Memory B cell (primary cell): Measurements from ENCODE around the gene MOCS3.
"Not testable (repeated sequence)": the region's sequence is repeated elsewhere in the genome, so short reads cannot be mapped to it uniquely, and the experiment has no call there.

Experiments
- ATAC-seq: fragments of 150-1000 bp; cut with Tn5 transposase; 2 replicates; pipeline ENCODE4 v1.10.0; 2021; ENCODE audit warnings: low read depth, mild to moderate bottlenecking, moderate library complexity
- DNase-seq, 2 donors: peaks; one replicate each; pipeline ENCODE4 v3.0.0; 2022; ENCODE audit warnings: low spot score in 2 of 2
- H3K27ac Mint-ChIP-seq: one replicate; pipeline ENCODE4 v1.8.0; 2022; ENCODE audit warnings: mild to moderate bottlenecking, moderate library complexity, mixed read lengths
- H3K27me3 Mint-ChIP-seq: one replicate; pipeline ENCODE4 v1.8.0; 2022; ENCODE audit warnings: mixed read lengths
- H3K36me3 Mint-ChIP-seq: one replicate; pipeline ENCODE4 v1.8.0; 2022; ENCODE audit warnings: mild to moderate bottlenecking, mixed read lengths
- H3K4me1 Mint-ChIP-seq: one replicate; pipeline ENCODE4 v1.8.0; 2022; ENCODE audit warnings: mixed read lengths
- H3K4me3 Mint-ChIP-seq: one replicate; pipeline ENCODE4 v1.8.0; 2022; ENCODE audit warnings: mild to moderate bottlenecking, moderate library complexity, mixed read lengths
- H3K9me3 Mint-ChIP-seq: one replicate; pipeline ENCODE4 v1.8.0; 2022; ENCODE audit warnings: mixed read lengths

The MOCS3 gene

DNA sequence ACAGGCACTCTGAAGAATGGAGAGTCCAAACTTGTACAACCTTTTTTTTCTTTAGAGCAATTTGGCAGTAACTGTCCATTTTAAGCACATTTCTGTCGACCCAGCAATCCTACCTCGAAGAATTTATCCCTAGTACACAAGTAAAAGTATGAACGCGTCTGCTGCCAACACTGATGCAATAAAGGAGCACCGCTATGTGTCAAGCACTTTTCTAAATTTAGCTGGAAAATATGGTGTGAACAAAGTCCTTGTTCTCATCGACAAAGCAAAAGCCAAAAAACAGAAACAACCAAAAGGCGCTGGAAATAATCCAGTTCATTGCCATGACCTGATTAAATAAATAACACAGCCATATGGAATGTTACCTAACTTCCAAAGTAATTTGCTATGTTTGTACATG lies 1.3 kb upstream of the MOCS3 start:
- Mint-ChIP-seq H3K4me3 (peak overlapping the region; percentile 91), H3K27me3 (no peaks in the 10 kb centered on the region), H3K9me3 (no peaks in the 10 kb centered on the region), H3K4me1 (peaks cover 14% of the 10 kb centered on the region), H3K27ac (peak overlapping the region; percentile 100), H3K36me3 (peaks cover 11% of the 10 kb centered on the region)
- DNase-seq (no peak), ATAC-seq (no peak)

DNA sequence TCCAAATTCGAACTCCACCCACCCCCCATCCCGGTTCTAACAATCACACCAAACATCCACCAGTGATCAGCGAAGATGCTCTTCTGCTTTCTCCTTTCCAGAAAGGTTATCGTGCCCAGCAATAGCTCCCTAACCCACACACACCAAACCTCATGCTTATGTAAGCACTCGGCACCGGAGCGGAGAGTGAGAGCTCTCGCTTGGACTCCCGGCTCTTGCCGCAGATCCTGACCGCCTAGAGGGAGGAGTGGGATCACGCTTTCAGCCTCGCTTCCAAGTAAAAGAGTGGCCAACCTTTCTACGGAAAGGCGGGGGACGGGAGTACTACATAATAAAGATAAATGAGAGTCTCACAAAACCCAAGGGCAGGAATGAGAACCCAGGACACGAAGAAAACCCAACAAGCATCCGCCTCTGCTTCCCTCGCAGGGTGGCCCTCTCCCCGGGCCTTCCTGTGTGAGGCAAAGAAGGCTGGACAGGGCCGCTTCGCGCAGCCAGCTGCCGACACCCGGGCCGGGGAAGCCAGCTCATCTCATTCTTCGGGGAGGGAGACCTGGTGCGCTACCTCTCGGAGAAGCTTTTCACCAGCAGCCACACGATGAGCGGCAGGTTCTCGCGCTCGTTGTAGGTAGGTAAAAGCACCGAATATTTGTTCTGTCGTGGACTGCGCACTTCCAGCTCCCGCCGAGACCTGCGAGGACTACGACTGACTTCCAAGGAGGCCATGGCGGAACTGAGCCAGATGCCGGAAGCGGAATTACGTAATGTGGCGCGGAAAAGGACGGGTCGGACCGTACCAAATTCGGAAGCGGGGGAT lies 612 bp upstream of the MOCS3 start, which contains the start of gene DPM1:
Gene DPM1, minus strand, starts transcription at position 735 of the 817 bp plus-strand sequence. Its CDS starts 9 bp downstream, at position 726.
- DNase-seq: peak; percentile 16 to 88
- peak within 1 kb of the TSS; percentile 91 for H3K4me3 Mint-ChIP-seq
- H3K4me1 Mint-ChIP-seq: peaks cover 14% of the 10 kb centered on the region
- H3K9me3 Mint-ChIP-seq: no peaks in the 10 kb centered on the region
- H3K27me3 Mint-ChIP-seq: no peaks in the 10 kb centered on the region
- peak within 1 kb of the TSS; percentile 100 for H3K27ac Mint-ChIP-seq
- H3K36me3 Mint-ChIP-seq: peaks cover 13% of the 10 kb centered on the region
- ATAC-seq: peak; percentile 79

DNA sequence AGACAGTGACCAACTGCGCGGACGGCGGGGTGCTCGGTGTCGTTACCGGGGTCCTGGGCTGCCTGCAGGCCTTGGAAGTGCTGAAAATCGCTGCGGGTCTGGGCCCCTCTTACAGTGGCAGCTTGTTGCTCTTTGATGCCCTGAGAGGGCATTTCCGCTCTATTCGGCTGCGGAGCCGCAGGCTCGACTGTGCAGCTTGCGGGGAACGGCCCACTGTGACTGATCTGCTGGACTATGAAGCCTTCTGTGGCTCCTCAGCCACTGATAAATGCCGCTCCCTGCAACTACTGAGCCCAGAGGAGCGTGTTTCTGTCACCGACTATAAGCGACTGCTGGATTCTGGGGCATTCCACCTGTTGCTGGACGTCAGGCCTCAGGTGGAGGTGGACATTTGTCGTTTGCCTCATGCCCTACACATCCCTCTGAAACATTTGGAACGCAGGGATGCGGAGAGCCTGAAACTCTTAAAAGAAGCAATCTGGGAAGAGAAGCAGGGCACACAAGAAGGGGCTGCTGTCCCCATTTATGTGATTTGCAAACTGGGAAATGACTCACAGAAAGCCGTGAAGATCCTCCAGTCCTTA lies 1.0 kb downstream of the MOCS3 start:
- Mint-ChIP-seq H3K4me1 (peaks cover 14% of the 10 kb centered on the region), H3K27me3 (no peaks in the 10 kb centered on the region), H3K27ac (peak overlapping the region; percentile 100), H3K4me3 (peak overlapping the region; percentile 91), H3K9me3 (no peaks in the 10 kb centered on the region), H3K36me3 (peaks cover 12% of the 10 kb centered on the region)
- DNase-seq (no peak), ATAC-seq (no peak)

DNA sequence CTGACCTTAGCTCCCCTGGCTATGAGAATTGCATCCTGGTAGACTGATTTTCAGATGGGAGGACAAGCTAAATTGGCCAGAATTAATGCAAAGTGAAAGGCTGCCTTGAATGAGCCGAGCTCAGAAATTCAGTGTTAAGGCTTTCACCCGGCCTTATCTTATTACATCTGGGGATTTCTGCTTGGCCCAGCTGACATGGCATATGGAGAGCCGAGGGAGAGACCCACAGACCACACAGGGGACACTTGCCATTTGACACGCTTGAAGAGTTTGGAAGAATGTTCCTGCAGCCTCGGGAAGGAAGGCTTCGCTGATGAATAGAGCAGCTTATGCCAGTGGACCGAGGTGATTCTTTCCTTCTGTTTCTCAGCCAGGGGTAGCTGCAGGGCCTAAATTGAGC lies 9.0 kb downstream of the MOCS3 start:
- H3K9me3 Mint-ChIP-seq: no peaks in the 10 kb centered on the region
- ATAC-seq (no peak), DNase-seq (no peak)
- no peak overlapping the region for H3K27ac Mint-ChIP-seq
- H3K4me3 Mint-ChIP-seq: no peak overlapping the region
- no peaks in the 10 kb centered on the region for H3K4me1 Mint-ChIP-seq
- no peaks in the 10 kb centered on the region for H3K27me3 Mint-ChIP-seq
- no peaks in the 10 kb centered on the region for H3K36me3 Mint-ChIP-seq

DNA sequence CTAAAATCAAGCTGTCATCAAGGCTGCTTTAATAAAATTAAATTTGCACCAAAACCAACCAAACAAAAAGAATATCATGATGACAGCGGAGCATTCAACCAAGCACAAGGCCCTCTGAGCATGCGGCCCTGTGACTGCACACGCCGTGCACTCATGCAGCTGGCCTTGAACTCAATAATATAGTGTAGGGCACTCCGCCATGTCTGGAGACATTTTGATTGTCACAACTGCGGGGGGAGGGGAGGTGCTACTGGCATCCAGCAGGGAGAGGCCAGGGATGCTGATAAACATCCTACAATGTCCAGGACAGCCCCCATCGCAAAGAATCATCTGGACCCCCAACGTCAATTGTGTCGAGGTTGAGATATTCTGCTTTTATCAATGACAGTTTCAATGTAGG lies 9.7 kb downstream of the MOCS3 start:
- DNase-seq: no peak
- Mint-ChIP-seq H3K36me3 (no peaks in the 10 kb centered on the region), H3K4me3 (no peak overlapping the region), H3K9me3 (no peaks in the 10 kb centered on the region), H3K27me3 (no peaks in the 10 kb centered on the region), H3K27ac (no peak overlapping the region), H3K4me1 (no peaks in the 10 kb centered on the region)
- no peak for ATAC-seq

DNA sequence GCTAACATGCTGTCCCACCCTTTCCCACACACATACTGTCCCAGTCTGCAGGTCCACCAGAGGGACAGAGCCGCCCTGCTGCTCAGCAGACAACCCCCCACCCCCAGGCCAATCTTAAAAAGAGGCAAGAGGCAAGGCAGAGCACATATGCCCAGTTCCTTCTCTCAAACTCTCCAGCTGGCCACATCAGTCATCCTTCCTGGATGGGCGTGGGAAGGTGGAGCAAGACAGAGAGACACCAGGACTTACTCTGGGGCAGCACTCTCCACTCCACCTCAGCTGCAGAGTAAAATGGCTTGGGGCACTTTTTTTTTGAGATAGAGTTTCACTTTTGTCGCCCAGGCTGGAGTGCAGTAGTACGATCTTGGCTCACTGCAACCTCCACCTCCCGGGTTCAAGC lies 10.8 kb downstream of the MOCS3 start:
- H3K27me3 Mint-ChIP-seq: no peaks in the 10 kb centered on the region
- H3K27ac Mint-ChIP-seq: no peak overlapping the region
- H3K4me3 Mint-ChIP-seq: no peak overlapping the region
- H3K9me3 Mint-ChIP-seq: no peaks in the 10 kb centered on the region
- no peaks in the 10 kb centered on the region for H3K4me1 Mint-ChIP-seq
- ATAC-seq: no peak
- no peak for DNase-seq
- no peaks in the 10 kb centered on the region for H3K36me3 Mint-ChIP-seq

DNA sequence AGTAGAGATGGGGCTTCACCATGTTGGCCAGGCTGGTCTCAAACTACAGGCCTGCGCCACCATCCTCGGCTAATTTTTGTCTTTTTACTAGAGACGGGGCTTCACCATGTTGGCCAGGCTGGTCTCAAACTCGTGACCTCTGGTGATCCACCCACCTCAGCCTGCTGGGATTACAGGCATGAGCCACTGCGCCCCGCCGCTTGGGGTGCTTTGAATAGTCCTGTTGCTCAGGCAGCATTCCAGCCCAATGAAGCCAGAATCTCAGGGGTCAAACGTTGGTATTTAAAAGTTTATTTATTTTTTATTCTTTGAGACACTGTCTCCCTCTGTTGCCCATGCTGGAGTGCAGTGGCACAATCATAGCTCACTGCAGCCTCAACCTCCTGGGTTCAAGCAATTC lies 11.3 kb downstream of the MOCS3 start:
- Mint-ChIP-seq H3K27me3 (peaks cover 1% of the 10 kb centered on the region), H3K4me1 (no peaks in the 10 kb centered on the region), H3K4me3 (no peak overlapping the region), H3K27ac (no peak overlapping the region), H3K9me3 (peaks cover 1% of the 10 kb centered on the region), H3K36me3 (peaks cover 2% of the 10 kb centered on the region)
- no peak for ATAC-seq
- DNase-seq: no peak

DNA sequence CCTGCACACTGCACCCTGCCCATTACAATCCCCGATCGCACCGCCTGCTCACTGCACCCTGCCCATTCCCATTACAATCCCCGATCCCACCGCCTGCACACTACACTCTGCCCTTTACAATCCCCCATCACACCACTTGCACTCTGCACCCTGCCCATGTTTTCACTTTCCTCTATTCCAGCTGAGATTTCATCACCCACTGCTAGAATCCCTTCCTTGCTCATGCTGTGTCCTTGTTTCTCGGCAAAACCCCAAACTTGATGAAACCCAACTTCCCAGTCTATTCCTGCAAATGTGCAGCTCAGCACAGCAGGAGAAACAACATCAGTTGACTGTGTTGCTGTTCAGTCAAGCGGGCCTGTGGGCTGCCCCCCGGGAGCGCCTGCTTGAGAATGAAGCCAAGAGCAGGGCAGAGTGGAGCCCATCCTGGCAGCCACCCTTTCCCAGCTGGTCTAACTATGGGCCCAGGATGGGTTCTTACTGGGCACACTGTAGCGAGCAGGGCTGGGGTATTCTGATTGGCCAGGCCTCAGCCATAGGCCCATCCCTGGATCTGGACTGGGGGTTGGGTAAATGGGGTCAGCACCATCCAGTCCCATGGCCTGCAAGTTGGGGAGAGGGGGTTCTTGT lies 17.2 kb downstream of the MOCS3 start:
- H3K9me3 Mint-ChIP-seq: peaks cover 3% of the 10 kb centered on the region
- ATAC-seq: no peak
- H3K27ac Mint-ChIP-seq: no peak overlapping the region
- no peak overlapping the region for H3K4me3 Mint-ChIP-seq
- H3K36me3 Mint-ChIP-seq: peaks cover 4% of the 10 kb centered on the region
- DNase-seq: no peak
- peaks cover 2% of the 10 kb centered on the region for H3K4me1 Mint-ChIP-seq
- peaks cover 19% of the 10 kb centered on the region for H3K27me3 Mint-ChIP-seq

- peaks cover 19% of the 10 kb centered on the region for H3K27me3 Mint-ChIP-seq
Observed at GRCh38 chr20:50977066-50978021, 18.7 kb downstream of the MOCS3 start.

DNA sequence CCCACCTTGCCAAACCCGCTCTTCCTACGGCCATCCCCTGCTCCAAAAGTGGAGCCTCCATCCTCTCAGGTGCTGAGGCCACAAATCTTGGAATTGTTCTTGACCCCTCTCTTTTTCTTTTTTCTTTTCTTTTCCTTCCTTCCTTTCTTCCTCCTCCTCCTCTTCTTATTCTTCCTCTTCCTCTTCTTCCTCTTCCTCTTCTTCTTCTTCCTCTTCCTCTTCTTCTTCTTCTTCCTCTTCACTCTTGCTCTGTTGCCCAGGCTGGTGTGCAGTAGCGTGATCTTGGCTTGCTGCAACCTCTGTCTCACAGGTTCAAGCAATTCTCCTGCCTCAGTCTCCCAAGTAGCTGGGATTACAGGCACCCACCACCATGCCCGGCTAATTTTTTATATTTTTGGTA lies 19.9 kb downstream of the MOCS3 start:
- not testable (repeated sequence) for ATAC-seq, H3K9me3 Mint-ChIP-seq, DNase-seq, H3K4me3 Mint-ChIP-seq, H3K4me1 Mint-ChIP-seq, H3K27ac Mint-ChIP-seq, H3K36me3 Mint-ChIP-seq
- peaks cover 24% of the 10 kb centered on the region for H3K27me3 Mint-ChIP-seq

More at GRCh38 chr20:50977066-50978021, 18.7 kb downstream of the MOCS3 start:
- no peak for DNase-seq
- no peak overlapping the region for H3K4me3 Mint-ChIP-seq
- ATAC-seq: no peak
- peaks cover 4% of the 10 kb centered on the region for H3K36me3 Mint-ChIP-seq
- H3K27ac Mint-ChIP-seq: no peak overlapping the region
- H3K4me1 Mint-ChIP-seq: peaks cover 4% of the 10 kb centered on the region
- H3K9me3 Mint-ChIP-seq: peaks cover 3% of the 10 kb centered on the region

- Mint-ChIP-seq H3K4me3 (no peak overlapping the region), H3K27me3 (peaks cover 24% of the 10 kb centered on the region), H3K27ac (no peak overlapping the region), H3K4me1 (peaks cover 4% of the 10 kb centered on the region), H3K9me3 (peaks cover 2% of the 10 kb centered on the region), H3K36me3 (peaks cover 2% of the 10 kb centered on the region)
- ATAC-seq (no peak), DNase-seq (no peak)
Observed at GRCh38 chr20:50980071-50980681, 21.6 kb downstream of the MOCS3 start.

DNA sequence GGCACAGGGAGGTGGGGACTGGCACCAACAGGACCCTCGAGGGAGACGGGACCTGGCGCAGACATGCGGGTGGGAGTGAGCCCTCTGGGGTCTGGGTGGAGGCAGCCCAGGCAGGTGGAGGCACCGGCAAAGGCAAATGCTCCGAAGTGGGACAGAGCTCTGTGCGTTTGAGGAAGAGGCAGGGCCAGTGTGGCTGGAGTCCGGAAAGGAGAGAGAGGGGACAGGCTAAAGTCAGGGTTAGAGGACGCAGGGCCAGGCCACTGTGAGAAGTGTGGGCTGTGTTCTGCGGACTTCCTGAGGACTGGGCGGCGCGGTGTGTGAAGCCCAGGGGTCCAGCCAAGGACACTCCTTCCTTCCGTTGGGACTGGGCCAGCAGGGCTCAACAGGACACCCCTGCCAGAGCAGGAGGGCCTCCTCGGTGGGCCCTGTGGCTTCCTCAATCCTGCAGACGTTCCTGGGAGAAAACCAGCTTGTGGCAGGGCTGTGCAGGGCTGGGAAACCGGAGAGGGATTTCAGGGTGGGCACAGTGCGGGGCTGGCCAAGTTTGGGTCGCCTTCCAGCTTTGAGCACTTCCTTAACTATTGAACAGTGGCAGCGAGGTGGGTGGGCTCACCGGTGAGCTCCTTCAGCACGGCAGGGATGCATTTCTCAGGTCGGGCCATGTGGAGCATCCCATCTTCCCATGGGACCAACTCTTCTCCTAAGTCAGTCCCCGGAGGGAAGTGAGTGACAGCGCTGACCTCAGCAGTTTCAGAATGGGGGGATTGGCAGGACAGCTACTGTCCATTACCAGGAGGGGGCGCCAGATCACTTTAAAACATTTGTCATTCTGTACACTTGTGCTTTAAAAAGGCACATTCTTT lies 22.5 kb downstream of the MOCS3 start:
- no peaks in the 10 kb centered on the region for H3K36me3 Mint-ChIP-seq
- DNase-seq (peak; percentile 57 to 64), ATAC-seq (peak; percentile 72)
- no peaks in the 10 kb centered on the region for H3K9me3 Mint-ChIP-seq
- peaks cover 4% of the 10 kb centered on the region for H3K4me1 Mint-ChIP-seq
- no peak overlapping the region for H3K4me3 Mint-ChIP-seq
- peaks cover 19% of the 10 kb centered on the region for H3K27me3 Mint-ChIP-seq
- no peak overlapping the region for H3K27ac Mint-ChIP-seq

GRCh38 chr20:50981714-50982048 lies 23.1 kb downstream of the MOCS3 start:
- Mint-ChIP-seq H3K4me3 (no peak overlapping the region), H3K27me3 (peaks cover 19% of the 10 kb centered on the region)

More at GRCh38 chr20:50981714-50982048, 23.1 kb downstream of the MOCS3 start:
- Mint-ChIP-seq H3K36me3 (no peaks in the 10 kb centered on the region), H3K9me3 (no peaks in the 10 kb centered on the region), H3K4me1 (peaks cover 4% of the 10 kb centered on the region), H3K27ac (no peak overlapping the region)
- no peak for DNase-seq
- ATAC-seq: no peak
